MM.1S (cell line): ENCODE measurements around the gene YEATS4.

ENCODE experiments used
- DNase-seq: peaks from one replicate; pipeline ENCODE4 v3.0.0-alpha.2; 2015
- H2AFZ ChIP-seq: fragments of 300-600 bp; sonication (generic); 2 replicates; pipeline ENCODE4 v1.6.0; 2016; ENCODE audit warnings: antibody characterized with exemption, low read length
- H3F3A ChIP-seq: fragments of 300-600 bp; sonication (generic); 2 replicates; pipeline ENCODE4 v1.6.1; 2016; ENCODE audit warnings: mild to moderate bottlenecking, antibody characterized with exemption, low read length, moderate library complexity, mixed read lengths; ENCODE audit not compliant: insufficient read depth
- H3K27ac ChIP-seq: fragments of 300-600 bp; sonication (generic); 2 replicates; pipeline ENCODE4 v1.5.1; 2016; ENCODE audit warnings: mild to moderate bottlenecking, low read length
- H3K27me3 ChIP-seq: fragments of 300-600 bp; sonication (generic); replicated peaks from 2 replicates; pipeline ENCODE4 v1.6.0; 2016; ENCODE audit warnings: low read length; ENCODE audit not compliant: insufficient read depth
- H3K36me3 ChIP-seq: fragments of 300-600 bp; sonication (generic); replicated peaks from 2 replicates; pipeline ENCODE4 v1.6.1; 2016; ENCODE audit warnings: mild to moderate bottlenecking, low read length, mixed read lengths; ENCODE audit not compliant: insufficient read depth
- H3K4me1 ChIP-seq: fragments of 300-600 bp; sonication (generic); 2 replicates; pipeline ENCODE4 v1.6.1; 2016; ENCODE audit warnings: low read length, mixed read lengths
- H3K4me2 ChIP-seq: fragments of 300-600 bp; sonication (generic); 2 replicates; pipeline ENCODE4 v1.6.0; 2016; ENCODE audit warnings: low read depth, low read length
- H3K4me3 ChIP-seq: fragments of 300-600 bp; sonication (generic); 2 replicates; pipeline ENCODE4 v1.5.1; 2016; ENCODE audit warnings: low read length, mixed read lengths
- H3K79me2 ChIP-seq: fragments of 300-600 bp; sonication (generic); 2 replicates; pipeline ENCODE4 v1.6.1; 2016; ENCODE audit warnings: mixed run types, low read length, mixed read lengths
- H3K9ac ChIP-seq: fragments of 300-600 bp; sonication (generic); 2 replicates; pipeline ENCODE4 v1.6.1; 2016; ENCODE audit warnings: low read length, mixed read lengths
- H3K9me2 ChIP-seq: fragments of 300-600 bp; sonication (generic); replicated peaks from 2 replicates; pipeline ENCODE4 v1.6.1; 2016; ENCODE audit warnings: mild to moderate bottlenecking, low read length, mixed read lengths; ENCODE audit not compliant: insufficient read depth
- H3K9me3 ChIP-seq: fragments of 300-600 bp; sonication (generic); replicated peaks from 2 replicates; pipeline ENCODE4 v1.6.1; 2016; ENCODE audit warnings: mild to moderate bottlenecking, low read length, mixed read lengths; ENCODE audit not compliant: insufficient read depth
- H4K20me1 ChIP-seq: fragments of 300-600 bp; sonication (generic); 2 replicates; pipeline ENCODE4 v1.6.1; 2016; ENCODE audit warnings: mild to moderate bottlenecking, low read length, moderate library complexity, mixed read lengths; ENCODE audit not compliant: insufficient read depth
- EZH2 ChIP-seq: fragments of 300-600 bp; sonication (generic); optimal IDR thresholded peaks from 2 replicates; pipeline ENCODE3; 2017; ENCODE audit warnings: low read depth, mild to moderate bottlenecking, antibody characterized with exemption, low read length, mixed read lengths
- EZH2phosphoT487 ChIP-seq: fragments of 300-600 bp; sonication (generic); IDR thresholded peaks from 2 replicates; pipeline ENCODE4 v1.6.1; 2018; ENCODE audit warnings: antibody characterized with exemption, low read length
- TF ChIP-seq, protein P1 (sequence below): fragments of 300-600 bp; sonication (generic); IDR thresholded peaks from 2 replicates; pipeline ENCODE4 v1.5.1; 2016; ENCODE audit warnings: antibody characterized with exemption, low read length, mixed read lengths

Gene YEATS4

DNA sequence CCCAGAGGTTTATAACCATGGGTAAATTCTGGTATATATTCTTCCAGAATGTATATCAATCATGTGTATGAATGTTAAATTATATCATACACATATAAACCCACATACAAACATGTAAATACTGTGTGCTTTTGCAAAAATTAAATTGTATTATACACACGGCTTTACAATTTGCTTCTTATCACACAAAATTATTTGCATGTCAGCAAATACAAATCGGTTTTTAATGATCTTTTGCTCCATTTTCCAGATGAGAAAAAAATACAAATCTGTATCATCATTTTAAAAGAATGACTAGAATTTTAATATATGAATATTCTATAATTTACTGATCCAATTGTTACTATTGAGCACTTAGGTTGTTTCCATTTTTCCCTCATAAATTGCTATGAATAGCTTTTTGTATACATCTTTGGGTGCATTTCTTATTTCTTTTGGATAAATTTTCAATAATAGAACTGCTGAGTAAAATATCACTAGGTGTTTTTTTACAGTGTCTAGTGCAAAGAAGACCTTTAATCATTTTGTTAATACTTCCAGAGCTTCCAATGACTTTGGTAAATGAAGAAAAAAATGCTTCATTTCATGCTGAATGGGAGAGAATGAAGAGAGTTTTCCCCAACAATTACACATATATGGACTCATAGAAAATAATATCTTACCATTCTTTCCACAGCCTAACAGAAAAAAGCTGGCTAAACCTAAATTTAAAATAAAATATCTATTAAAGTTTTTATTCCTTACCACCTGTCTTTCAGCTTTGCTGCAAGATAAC is 7.9 kb upstream of the YEATS4 start:
- Histone ChIP-seq H3K9ac (no peak overlapping the region), H4K20me1 (no peaks in the 10 kb centered on the region), H3K36me3 (no peaks in the 10 kb centered on the region), H3K27ac (no peak overlapping the region), H2AFZ (no peak overlapping the region), H3K9me2 (no peaks in the 10 kb centered on the region), H3K4me3 (no peak overlapping the region), H3K27me3 (no peaks in the 10 kb centered on the region), H3K4me1 (no peaks in the 10 kb centered on the region), H3K4me2 (no peak overlapping the region), H3K79me2 (no peaks in the 10 kb centered on the region), H3K9me3 (no peaks in the 10 kb centered on the region), H3F3A (no peaks in the 10 kb centered on the region)
- TF ChIP-seq, protein P1, sequence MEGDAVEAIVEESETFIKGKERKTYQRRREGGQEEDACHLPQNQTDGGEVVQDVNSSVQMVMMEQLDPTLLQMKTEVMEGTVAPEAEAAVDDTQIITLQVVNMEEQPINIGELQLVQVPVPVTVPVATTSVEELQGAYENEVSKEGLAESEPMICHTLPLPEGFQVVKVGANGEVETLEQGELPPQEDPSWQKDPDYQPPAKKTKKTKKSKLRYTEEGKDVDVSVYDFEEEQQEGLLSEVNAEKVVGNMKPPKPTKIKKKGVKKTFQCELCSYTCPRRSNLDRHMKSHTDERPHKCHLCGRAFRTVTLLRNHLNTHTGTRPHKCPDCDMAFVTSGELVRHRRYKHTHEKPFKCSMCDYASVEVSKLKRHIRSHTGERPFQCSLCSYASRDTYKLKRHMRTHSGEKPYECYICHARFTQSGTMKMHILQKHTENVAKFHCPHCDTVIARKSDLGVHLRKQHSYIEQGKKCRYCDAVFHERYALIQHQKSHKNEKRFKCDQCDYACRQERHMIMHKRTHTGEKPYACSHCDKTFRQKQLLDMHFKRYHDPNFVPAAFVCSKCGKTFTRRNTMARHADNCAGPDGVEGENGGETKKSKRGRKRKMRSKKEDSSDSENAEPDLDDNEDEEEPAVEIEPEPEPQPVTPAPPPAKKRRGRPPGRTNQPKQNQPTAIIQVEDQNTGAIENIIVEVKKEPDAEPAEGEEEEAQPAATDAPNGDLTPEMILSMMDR, result no peak
- no peak for TF ChIP-seq EZH2phosphoT487
- no peak for TF ChIP-seq EZH2
- no peak for DNase-seq

DNA sequence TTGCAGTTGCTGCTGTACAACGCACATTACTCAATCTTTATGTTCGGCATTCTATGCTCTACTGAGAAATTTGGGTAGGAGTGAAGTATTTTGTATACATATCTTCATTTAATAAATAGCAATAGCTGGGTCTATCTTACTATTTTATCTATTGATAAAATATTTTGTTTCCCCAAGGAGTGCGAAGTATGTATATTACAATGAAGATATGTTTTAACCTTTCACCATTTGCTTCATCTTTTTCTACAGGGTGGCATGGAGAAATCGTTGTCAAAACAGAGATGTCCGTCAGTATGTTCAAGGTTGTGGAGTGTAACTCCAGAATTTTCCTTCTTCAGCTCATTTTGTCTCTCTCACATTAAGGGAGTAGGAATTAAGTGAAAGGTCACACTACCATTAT is 6.6 kb upstream of the YEATS4 start:
- no peaks in the 10 kb centered on the region for H4K20me1 ChIP-seq
- no peak overlapping the region for H3K27ac ChIP-seq
- no peaks in the 10 kb centered on the region for H3F3A ChIP-seq
- DNase-seq, result no peak
- no peaks in the 10 kb centered on the region for H3K36me3 ChIP-seq
- TF ChIP-seq EZH2phosphoT487 (no peak), EZH2 (no peak)
- TF ChIP-seq, protein P1, result no peak
- no peaks in the 10 kb centered on the region for H3K9me2 ChIP-seq
- no peak overlapping the region for H3K4me3 ChIP-seq
- no peaks in the 10 kb centered on the region for H3K9me3 ChIP-seq
- no peaks in the 10 kb centered on the region for H3K79me2 ChIP-seq
- H3K27me3 ChIP-seq, result no peaks in the 10 kb centered on the region
- H3K4me1 ChIP-seq, result no peaks in the 10 kb centered on the region
- no peak overlapping the region for H2AFZ ChIP-seq
- no peak overlapping the region for H3K4me2 ChIP-seq
- no peak overlapping the region for H3K9ac ChIP-seq

- no peak overlapping the region for H3K4me2 ChIP-seq
- H3K79me2 ChIP-seq, result no peaks in the 10 kb centered on the region
- H3K9ac ChIP-seq, result no peak overlapping the region
- TF ChIP-seq EZH2phosphoT487 (no peak), EZH2 (no peak)
- TF ChIP-seq, protein P1, result no peak
- no peak overlapping the region for H3K27ac ChIP-seq
- H3K9me2 ChIP-seq, result no peaks in the 10 kb centered on the region
- H3K36me3 ChIP-seq, result no peaks in the 10 kb centered on the region
- H3K9me3 ChIP-seq, result no peaks in the 10 kb centered on the region
- H4K20me1 ChIP-seq, result no peaks in the 10 kb centered on the region
- no peak overlapping the region for H3K4me3 ChIP-seq
- no peaks in the 10 kb centered on the region for H3K27me3 ChIP-seq
- no peak overlapping the region for H2AFZ ChIP-seq
- peaks cover 4% of the 10 kb centered on the region; the same call in 1 of the 2 replicates for H3K4me1 ChIP-seq
- no peak for DNase-seq
- H3F3A ChIP-seq, result 0 out of 2 replicates have a peak, but pooled peaks cover under 1% of the 10 kb centered on the region
These were observed 5.4 kb upstream of the YEATS4 start for GRCh38 chr12:69354172-69354555.
